Brain microvascular endothelial cell (primary cell): ENCODE data around the gene GRIK4.
"Not testable (repeated sequence)": the region's sequence is repeated elsewhere in the genome, so short reads cannot be mapped to it uniquely, and the experiment has no call there.

ENCODE experiments used
- DNase-seq: peaks from one replicate; pipeline ENCODE4 v3.0.0-alpha.2; 2020
- H3K27ac ChIP-seq: fragments of 250-450 bp; sonication (Bioruptor Pico); 2 replicates; pipeline ENCODE4 v1.5.1; 2020; ENCODE audit warnings: mild to moderate bottlenecking, moderate library complexity
- H3K27me3 ChIP-seq: fragments of 250-450 bp; sonication (Bioruptor Pico); replicated peaks from 2 replicates; pipeline ENCODE4 v1.5.1; 2020; ENCODE audit warnings: mild to moderate bottlenecking
- H3K36me3 ChIP-seq: fragments of 250-450 bp; sonication (Bioruptor Pico); replicated peaks from 2 replicates; pipeline ENCODE4 v1.5.1; 2020; ENCODE audit warnings: mild to moderate bottlenecking
- H3K4me3 ChIP-seq: 2 replicates; pipeline ENCODE4 v1.5.1; 2011; ENCODE audit warnings: low read depth, mild to moderate bottlenecking, control low read depth, low read length, moderate library complexity
- CTCF ChIP-seq: IDR thresholded peaks from 2 replicates; pipeline ENCODE4 v1.5.1; 2011; ENCODE audit warnings: low read depth, mild to moderate bottlenecking, moderate library complexity, low read length, control low read depth, inconsistent platforms; ENCODE audit errors: missing control alignments
- in situ Hi-C: cut with HindIII; loops from 2 replicates; pipeline ENCODE4 v1.10.0; 2017; ENCODE audit warnings: low sequenced_read_pairs, low pct_ligation_motif_present

GRIK4 gene

GRCh38 chr11:121031167-121031566 is 519.6 kb downstream of the GRIK4 start:
- DNase-seq = no peak
- Histone ChIP-seq H3K4me3 (no peak overlapping the region), H3K36me3 (no peaks in the 10 kb centered on the region), H3K27me3 (no peaks in the 10 kb centered on the region), H3K27ac (no peak overlapping the region)
- no peak for TF ChIP-seq CTCF
- in situ Hi-C loops = no loop called here

GRCh38 chr11:121031648-121032047 is 520.1 kb downstream of the GRIK4 start:
- H3K27me3 ChIP-seq, DNase-seq, H3K36me3 ChIP-seq, H3K4me3 ChIP-seq, H3K27ac ChIP-seq, in situ Hi-C loops: not testable (repeated sequence)

GRCh38 chr11:121032546-121032945 is 521.0 kb downstream of the GRIK4 start:
- no peak overlapping the region for H3K27ac ChIP-seq
- TF ChIP-seq CTCF = no peak
- no peak overlapping the region for H3K4me3 ChIP-seq
- in situ Hi-C loops = no loop called here
- H3K36me3 ChIP-seq = no peaks in the 10 kb centered on the region
- no peak for DNase-seq
- H3K27me3 ChIP-seq = no peaks in the 10 kb centered on the region

- no peak overlapping the region for H3K4me3 ChIP-seq
- H3K27me3 ChIP-seq = no peaks in the 10 kb centered on the region
- H3K27ac ChIP-seq = no peak overlapping the region
- no peaks in the 10 kb centered on the region for H3K36me3 ChIP-seq
- in situ Hi-C loops = no loop called here
- no peak for TF ChIP-seq CTCF
- no peak for DNase-seq
These were observed 522.1 kb downstream of the GRIK4 start for GRCh38 chr11:121033635-121034034.

- Histone ChIP-seq H3K27ac (no peak overlapping the region), H3K4me3 (no peak overlapping the region), H3K27me3 (no peaks in the 10 kb centered on the region), H3K36me3 (no peaks in the 10 kb centered on the region)
- in situ Hi-C loops = no loop called here
- TF ChIP-seq CTCF = no peak
- no peak for DNase-seq
These were observed 523.7 kb downstream of the GRIK4 start for GRCh38 chr11:121035169-121035755.

GRCh38 chr11:121035780-121036179 is 524.2 kb downstream of the GRIK4 start:
- DNase-seq = no peak
- no peak overlapping the region for H3K4me3 ChIP-seq
- no peak overlapping the region for H3K27ac ChIP-seq
- in situ Hi-C loops = no loop called here
- no peak for TF ChIP-seq CTCF
- no peaks in the 10 kb centered on the region for H3K27me3 ChIP-seq
- H3K36me3 ChIP-seq = no peaks in the 10 kb centered on the region
